ENCODE results near the gene ATG7.

Gene ATG7

GRCh38 chr3:11543141-11543947, 271.1 kb downstream of the ATG7 start:
- no peak for DNase-seq

- no peak for DNase-seq
Measured at GRCh38 chr3:11543948-11544387, 271.8 kb downstream of the ATG7 start.

GRCh38 chr3:11544412-11545181, 272.4 kb downstream of the ATG7 start:
- DNase-seq, result no peak

- DNase-seq, result no peak
Measured at GRCh38 chr3:11545186-11545851, 273.1 kb downstream of the ATG7 start.

GRCh38 chr3:11546657-11547302, 274.6 kb downstream of the ATG7 start:
- DNase-seq, result no peak

- no peak for DNase-seq
Measured at GRCh38 chr3:11547498-11547897, 275.3 kb downstream of the ATG7 start.

- DNase-seq, result no peak
Measured at GRCh38 chr3:11548721-11549131, 276.5 kb downstream of the ATG7 start.

- no peak for DNase-seq
Measured at GRCh38 chr3:11549580-11550140, 277.5 kb downstream of the ATG7 start.

- DNase-seq, result no peak
Measured at GRCh38 chr3:11551036-11551435, 278.8 kb downstream of the ATG7 start.

- DNase-seq, result no peak
Measured at GRCh38 chr3:11552289-11553264, 280.4 kb downstream of the ATG7 start.

- DNase-seq, result no peak
Measured at GRCh38 chr3:11553436-11554235, 281.4 kb downstream of the ATG7 start.

GRCh38 chr3:11554236-11554610, 282.0 kb downstream of the ATG7 start:
- DNase-seq, result no peak

GRCh38 chr3:11554666-11555065, 282.5 kb downstream of the ATG7 start:
- DNase-seq, result no peak

GRCh38 chr3:11555211-11555782, 283.1 kb downstream of the ATG7 start:
- no peak for DNase-seq

GRCh38 chr3:11555881-11556633, 283.9 kb downstream of the ATG7 start:
- no peak for DNase-seq

GRCh38 chr3:11556851-11557644, 284.9 kb downstream of the ATG7 start:
- peak; percentile 21 for DNase-seq

- peak; percentile 17 for DNase-seq
Measured at GRCh38 chr3:11558002-11558401, 285.8 kb downstream of the ATG7 start.

- no peak for DNase-seq
Measured at GRCh38 chr3:11558411-11558903, 286.3 kb downstream of the ATG7 start.

All from kidney glomerular epithelial cell (primary cell).